Measurements from ENCODE around the gene PTGIS. TPM values are rescaled to one million over a fixed set of nuclear protein-coding genes. Genes with fewer than 3 reads are reported as not detected.
A peak's percentile ranks its signal among the peaks of the same experiment; 100 is the strongest.

PTGIS gene
- total RNA-seq, 4 donors from 2014 or later: 3.5 to 30.5 (median 11.1) TPM

GRCh38 chr20:49483696-49484123 is 84.2 kb downstream of the PTGIS start:
- peaks cover 0 to 21% (median 2%) of the 10 kb centered on the region in 4 donors for H3K4me1 ChIP-seq
- no peaks in the 10 kb centered on the region for H3K36me3 ChIP-seq
- peak overlapping the region in 1 of 4 donors; percentile 45 for H3K27ac ChIP-seq
- peak overlapping the region in 3 of 4 donors; percentile 39 to 49 (median 45) for H3K4me3 ChIP-seq
- no peak for DNase-seq
- TF ChIP-seq, protein P1, sequence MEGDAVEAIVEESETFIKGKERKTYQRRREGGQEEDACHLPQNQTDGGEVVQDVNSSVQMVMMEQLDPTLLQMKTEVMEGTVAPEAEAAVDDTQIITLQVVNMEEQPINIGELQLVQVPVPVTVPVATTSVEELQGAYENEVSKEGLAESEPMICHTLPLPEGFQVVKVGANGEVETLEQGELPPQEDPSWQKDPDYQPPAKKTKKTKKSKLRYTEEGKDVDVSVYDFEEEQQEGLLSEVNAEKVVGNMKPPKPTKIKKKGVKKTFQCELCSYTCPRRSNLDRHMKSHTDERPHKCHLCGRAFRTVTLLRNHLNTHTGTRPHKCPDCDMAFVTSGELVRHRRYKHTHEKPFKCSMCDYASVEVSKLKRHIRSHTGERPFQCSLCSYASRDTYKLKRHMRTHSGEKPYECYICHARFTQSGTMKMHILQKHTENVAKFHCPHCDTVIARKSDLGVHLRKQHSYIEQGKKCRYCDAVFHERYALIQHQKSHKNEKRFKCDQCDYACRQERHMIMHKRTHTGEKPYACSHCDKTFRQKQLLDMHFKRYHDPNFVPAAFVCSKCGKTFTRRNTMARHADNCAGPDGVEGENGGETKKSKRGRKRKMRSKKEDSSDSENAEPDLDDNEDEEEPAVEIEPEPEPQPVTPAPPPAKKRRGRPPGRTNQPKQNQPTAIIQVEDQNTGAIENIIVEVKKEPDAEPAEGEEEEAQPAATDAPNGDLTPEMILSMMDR (IDR thresholded peaks at IDR 0.05): no peak
- TF ChIP-seq POLR2A (IDR thresholded peaks at IDR 0.05): no peak
- H3K27me3 ChIP-seq: peaks cover 0 to 23% of the 10 kb centered on the region in 2 donors
- peaks cover 0 to 4% (median 0%) of the 10 kb centered on the region in 4 donors for H3K9me3 ChIP-seq

DNA sequence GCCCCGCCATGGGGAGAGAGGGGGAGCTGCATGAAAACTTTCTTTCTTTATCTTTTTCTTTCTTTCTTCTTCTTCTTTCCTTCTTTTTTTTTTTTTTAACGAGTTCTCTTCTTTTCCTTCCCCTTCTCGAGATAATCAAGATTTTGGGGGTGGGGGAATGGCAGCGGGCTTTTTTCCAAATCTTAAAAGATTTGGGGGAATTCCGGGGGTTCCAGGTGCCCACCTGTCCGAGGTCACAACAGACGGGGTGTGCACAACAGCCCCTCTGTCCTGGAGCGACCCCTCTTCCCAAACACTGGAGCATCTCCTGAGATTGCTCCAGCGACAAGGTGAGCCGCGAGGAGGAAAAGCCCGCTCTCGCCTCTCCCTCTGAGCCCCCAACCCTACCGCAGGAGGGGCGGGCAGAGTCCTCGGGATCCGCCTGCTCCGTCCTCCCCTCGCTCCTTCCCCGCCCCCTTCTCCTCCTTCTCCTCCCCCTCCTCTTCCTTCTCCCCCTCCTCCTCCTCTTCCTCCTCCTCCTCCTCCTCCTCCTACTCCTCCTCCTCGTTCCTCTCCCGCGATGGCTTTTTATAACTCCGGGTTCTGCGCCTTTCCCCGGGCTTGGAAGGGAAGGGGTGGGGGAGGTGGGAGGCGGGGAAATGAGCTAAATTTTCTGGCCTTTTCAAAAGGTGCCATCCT is 84.8 kb downstream of the PTGIS start:
- Histone ChIP-seq H3K36me3 (no peaks in the 10 kb centered on the region), H3K9me3 (peaks cover 0 to 4% (median 0%) of the 10 kb centered on the region in 4 donors), H3K4me3 (peak overlapping the region in 2 of 4 donors; percentile 45 to 49), H3K27ac (peak overlapping the region in 1 of 4 donors; percentile 45), H3K27me3 (peaks cover 0 to 23% of the 10 kb centered on the region in 2 donors), H3K4me1 (peaks cover 0 to 21% (median 2%) of the 10 kb centered on the region in 4 donors)
- TF ChIP-seq, protein P1 (IDR thresholded peaks at IDR 0.05): no peak
- no peak for TF ChIP-seq POLR2A (IDR thresholded peaks at IDR 0.05)
- no peak for DNase-seq

GRCh38 chr20:49482621-49483017 is 85.3 kb downstream of the PTGIS start, which contains the start of gene KCNB1:
TSS of gene KCNB1 (minus strand) at chr20:49482668. CDS start at chr20:49482480, 188 bp downstream.
- DNase-seq: peak in 2 of 3 donors; percentile 48 to 53
- peaks cover 0 to 4% (median 0%) of the 10 kb centered on the region in 4 donors for H3K9me3 ChIP-seq
- H3K4me1 ChIP-seq: peaks cover 0 to 21% (median 2%) of the 10 kb centered on the region in 4 donors
- TF ChIP-seq, protein P1 (IDR thresholded peaks at IDR 0.05): peak in 1 of 6 experiments; percentile 9
- TF ChIP-seq POLR2A (IDR thresholded peaks at IDR 0.05): no peak
- peak within 1 kb of the TSS in 1 of 4 donors; percentile 45 for H3K27ac ChIP-seq
- peak within 1 kb of the TSS in 2 of 4 donors; percentile 45 to 49 for H3K4me3 ChIP-seq
- H3K36me3 ChIP-seq: no peaks in the 10 kb centered on the region
- H3K27me3 ChIP-seq: peaks cover 0 to 23% of the 10 kb centered on the region in 2 donors

DNA sequence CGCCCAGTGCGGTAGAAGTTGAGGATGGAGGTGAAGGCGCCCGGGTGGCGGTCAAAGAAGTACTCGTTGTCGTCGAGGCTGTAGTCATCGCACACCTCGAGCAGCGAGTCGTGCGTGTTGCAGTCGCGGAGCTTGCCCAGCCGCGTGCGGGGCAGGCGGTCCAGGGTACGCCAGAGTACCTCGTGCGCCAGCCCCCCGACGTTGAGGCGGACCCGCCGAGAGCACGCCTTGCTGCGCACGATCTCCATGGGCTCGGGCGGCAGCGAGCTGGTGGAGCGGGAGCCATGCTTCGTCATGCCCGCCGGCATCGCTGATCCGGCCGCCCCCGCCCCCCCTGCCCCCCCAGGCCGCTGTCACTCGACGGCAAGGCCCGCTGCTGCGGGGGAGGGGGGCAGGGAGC is 85.8 kb downstream of the PTGIS start:
- peaks cover 0 to 21% (median 2%) of the 10 kb centered on the region in 4 donors for H3K4me1 ChIP-seq
- H3K9me3 ChIP-seq: peaks cover 0 to 4% (median 0%) of the 10 kb centered on the region in 4 donors
- peak overlapping the region in 2 of 4 donors; percentile 1 to 45 for H3K4me3 ChIP-seq
- no peaks in the 10 kb centered on the region for H3K36me3 ChIP-seq
- TF ChIP-seq POLR2A (IDR thresholded peaks at IDR 0.05): no peak
- TF ChIP-seq, protein P1 (IDR thresholded peaks at IDR 0.05): no peak
- peak overlapping the region in 1 of 4 donors; percentile 31 for H3K27ac ChIP-seq
- DNase-seq: no peak
- peaks cover 0 to 23% of the 10 kb centered on the region in 2 donors for H3K27me3 ChIP-seq

GRCh38 chr20:49481116-49481515 is 86.8 kb downstream of the PTGIS start:
- Histone ChIP-seq H3K36me3 (no peaks in the 10 kb centered on the region), H3K27me3 (peaks cover 0 to 23% of the 10 kb centered on the region in 2 donors), H3K4me3 (no peak overlapping the region), H3K9me3 (peaks cover 0 to 4% (median 0%) of the 10 kb centered on the region in 4 donors), H3K4me1 (peaks cover 0 to 21% (median 2%) of the 10 kb centered on the region in 4 donors), H3K27ac (no peak overlapping the region)
- no peak for TF ChIP-seq POLR2A (IDR thresholded peaks at IDR 0.05)
- TF ChIP-seq, protein P1 (IDR thresholded peaks at IDR 0.05): no peak
- no peak for DNase-seq

All from Peyer's patch (tissue), 4 donors.